ENCODE measurements around the gene ASIC2.

The ASIC2 gene

GRCh38 chr17:33202796-33203495 lies 90.1 kb downstream of the ASIC2 start:
- no peak for DNase-seq

- no peak for DNase-seq
These were observed 91.1 kb downstream of the ASIC2 start for GRCh38 chr17:33202021-33202420.

GRCh38 chr17:33201283-33201682 lies 91.8 kb downstream of the ASIC2 start:
- DNase-seq, result no peak

GRCh38 chr17:33200587-33200986 lies 92.5 kb downstream of the ASIC2 start:
- no peak for DNase-seq

GRCh38 chr17:33199571-33200510 lies 93.3 kb downstream of the ASIC2 start:
- no peak for DNase-seq

- no peak for DNase-seq
These were observed 94.1 kb downstream of the ASIC2 start for GRCh38 chr17:33198954-33199353.

GRCh38 chr17:33197342-33197741 lies 95.8 kb downstream of the ASIC2 start:
- no peak for DNase-seq

- no peak for DNase-seq
These were observed 96.2 kb downstream of the ASIC2 start for GRCh38 chr17:33196883-33197282.

GRCh38 chr17:33192951-33193911 lies 99.9 kb downstream of the ASIC2 start:
- DNase-seq, result no peak

GRCh38 chr17:33183487-33184026 lies 109.5 kb downstream of the ASIC2 start:
- no peak for DNase-seq

- DNase-seq, result no peak
These were observed 113.9 kb downstream of the ASIC2 start for GRCh38 chr17:33179151-33179550.

GRCh38 chr17:33178681-33179080 lies 114.4 kb downstream of the ASIC2 start:
- no peak for DNase-seq

GRCh38 chr17:33175562-33175961 lies 117.5 kb downstream of the ASIC2 start:
- DNase-seq, result no peak

GRCh38 chr17:33171931-33172330 lies 121.2 kb downstream of the ASIC2 start:
- DNase-seq, result no peak

GRCh38 chr17:33169580-33170285 lies 123.4 kb downstream of the ASIC2 start:
- DNase-seq, result no peak

GRCh38 chr17:33167736-33168135 lies 125.4 kb downstream of the ASIC2 start:
- DNase-seq, result no peak

GRCh38 chr17:33166472-33166871 lies 126.6 kb downstream of the ASIC2 start:
- DNase-seq, result no peak

- no peak for DNase-seq
These were observed 128.8 kb downstream of the ASIC2 start for GRCh38 chr17:33164169-33164881.

GRCh38 chr17:33163533-33164168 lies 129.4 kb downstream of the ASIC2 start:
- DNase-seq, result no peak

- DNase-seq, result no peak
These were observed 138.1 kb downstream of the ASIC2 start for GRCh38 chr17:33154869-33155455.

Measured in CD4-positive, alpha-beta T cell treated with Interleukin-17A for 1 hour (primary cell).